ENCODE results near the gene DOCK9. TPM values are rescaled to one million over a fixed set of nuclear protein-coding genes. Genes with fewer than 3 reads are reported as not detected.

The DOCK9 gene
- polyA plus RNA-seq, 3 donors = 63.2 to 64.1 (median 64.0) TPM

- DNase-seq (ENCODE audit: low read depth in 3 of 3, low spot score in 2 of 3) = no peak
These were observed 173.5 kb downstream of the DOCK9 start for GRCh38 chr13:98804336-98804855.

DNA sequence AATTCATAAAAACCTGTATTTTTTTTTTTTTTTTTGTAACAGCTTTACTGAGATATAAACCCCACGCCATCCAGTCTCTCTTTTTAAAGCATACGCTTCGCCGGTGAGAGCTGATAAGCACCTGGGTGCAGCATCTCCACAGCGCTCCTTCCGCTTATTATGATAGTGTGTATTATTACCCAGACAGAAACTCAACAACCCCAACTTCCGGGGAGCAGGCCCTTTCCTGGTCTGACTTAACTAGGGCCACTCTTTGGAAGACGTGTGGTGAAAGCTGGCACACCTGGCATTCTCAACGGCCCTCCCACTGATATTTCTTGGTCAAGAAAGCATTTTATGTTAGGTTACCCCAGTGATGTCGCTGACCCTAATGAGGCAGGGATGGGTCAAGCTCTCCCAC lies 173.9 kb downstream of the DOCK9 start:
- DNase-seq (ENCODE audit: low read depth in 3 of 3, low spot score in 2 of 3) = no peak

DNA sequence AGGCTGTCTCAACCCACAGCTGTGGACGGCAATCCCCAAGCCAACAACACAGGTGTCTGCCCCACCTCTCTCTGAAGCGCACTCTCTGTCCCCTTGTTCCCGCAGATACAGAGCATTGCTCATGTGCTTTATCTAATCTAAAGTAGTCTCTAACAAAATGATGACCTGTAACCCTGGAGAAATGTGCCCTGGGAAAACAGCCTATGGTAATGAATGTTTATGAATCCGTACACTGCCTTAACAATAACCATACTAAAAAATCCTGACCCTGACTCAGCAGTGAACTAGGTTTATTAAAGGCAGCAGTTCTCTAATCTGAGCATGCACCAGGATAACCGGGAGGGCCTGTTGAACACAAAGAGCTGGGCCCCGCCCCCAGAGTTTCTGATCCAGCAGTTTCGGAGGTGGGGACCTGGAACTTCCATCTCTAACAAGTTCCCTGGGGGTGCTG lies 174.7 kb downstream of the DOCK9 start:
- no peak for DNase-seq (ENCODE audit: low read depth in 3 of 3, low spot score in 2 of 3)

DNA sequence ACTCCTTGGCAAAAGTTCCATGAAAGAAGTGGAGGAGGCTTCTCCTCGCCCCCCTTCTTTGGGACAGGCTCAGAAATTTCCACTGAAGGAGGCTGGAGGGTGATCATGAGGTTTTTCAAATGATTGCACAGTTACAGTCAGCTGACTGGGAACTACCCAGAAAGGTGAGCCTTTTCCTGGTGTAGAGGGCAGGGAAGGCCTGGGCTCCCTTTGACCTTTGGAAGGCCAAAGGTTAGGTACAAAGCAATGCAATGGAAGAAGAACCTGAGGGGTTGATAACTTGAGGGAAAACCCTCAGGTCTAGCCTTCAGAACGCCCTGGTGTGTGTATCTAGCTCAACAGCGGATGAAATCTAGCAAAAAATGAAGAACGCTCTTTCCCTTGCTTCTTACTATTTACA lies 175.3 kb downstream of the DOCK9 start:
- no peak for DNase-seq (ENCODE audit: low read depth in 3 of 3, low spot score in 2 of 3)

DNA sequence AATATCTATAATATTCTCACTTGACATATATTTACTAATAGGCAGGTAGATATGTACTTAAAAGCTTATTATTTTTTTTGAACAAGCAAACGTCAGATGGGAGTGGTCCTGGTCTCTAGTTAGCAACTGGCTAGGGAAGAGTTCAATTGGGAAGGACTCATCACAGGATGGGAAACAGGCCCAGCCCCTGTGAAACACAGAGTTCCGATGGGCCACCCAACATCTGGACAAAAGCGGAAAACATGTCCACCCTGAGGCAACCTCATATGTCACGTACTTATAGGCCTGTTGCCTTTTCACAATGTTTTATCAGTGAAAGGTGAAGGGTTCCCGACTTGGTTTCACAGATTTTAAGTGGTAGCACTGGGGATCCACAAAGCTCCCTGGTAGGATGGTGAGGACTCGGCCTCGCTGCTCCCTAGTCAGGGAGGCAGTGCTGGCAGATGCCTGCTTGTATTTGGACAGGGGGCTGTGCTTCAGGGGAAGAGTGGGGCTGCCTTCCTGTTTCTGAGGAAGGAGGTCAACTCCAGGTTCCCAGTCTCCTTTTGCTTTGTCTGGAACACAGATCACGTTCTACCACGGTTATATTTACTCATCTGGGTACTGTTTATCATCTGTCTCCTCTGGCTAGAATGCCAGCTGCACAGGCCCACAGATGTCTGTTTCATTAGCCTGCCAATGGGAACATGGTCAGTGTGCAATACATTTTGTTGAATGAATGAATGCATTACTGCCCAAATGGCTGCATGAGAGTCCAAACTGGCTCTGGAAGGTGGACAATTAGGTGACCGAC lies 176.0 kb downstream of the DOCK9 start:
- no peak for DNase-seq (ENCODE audit: low read depth in 3 of 3, low spot score in 2 of 3)

DNA sequence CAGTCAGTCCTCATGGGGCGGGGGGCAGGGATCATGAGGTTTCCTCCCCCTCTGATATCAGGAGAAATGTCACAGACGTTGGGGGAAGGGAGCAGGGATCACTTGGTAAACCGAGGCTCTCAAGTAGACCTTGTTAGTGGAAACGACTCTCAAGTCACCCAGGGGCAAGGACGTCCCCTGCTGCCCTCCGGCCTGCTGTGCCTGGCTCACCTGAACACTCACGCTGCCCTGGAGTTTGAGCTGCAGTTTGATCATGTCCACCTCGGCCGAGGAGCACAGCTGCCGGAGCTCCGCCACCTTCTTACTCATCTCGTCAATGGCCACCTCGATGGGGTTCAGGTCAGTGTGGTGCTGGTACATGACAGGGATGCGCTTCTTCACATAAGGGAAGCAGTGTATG lies 177.8 kb downstream of the DOCK9 start:
- DNase-seq (ENCODE audit: low read depth in 3 of 3, low spot score in 2 of 3) = no peak

- DNase-seq (ENCODE audit: low read depth in 3 of 3, low spot score in 2 of 3) = no peak
These were observed 178.8 kb downstream of the DOCK9 start for GRCh38 chr13:98798849-98799645.

- DNase-seq (ENCODE audit: low read depth in 3 of 3, low spot score in 2 of 3) = no peak
These were observed 180.4 kb downstream of the DOCK9 start for GRCh38 chr13:98797456-98797855.

- no peak for DNase-seq (ENCODE audit: low read depth in 3 of 3, low spot score in 2 of 3)
These were observed 181.1 kb downstream of the DOCK9 start for GRCh38 chr13:98796798-98797197.

DNA sequence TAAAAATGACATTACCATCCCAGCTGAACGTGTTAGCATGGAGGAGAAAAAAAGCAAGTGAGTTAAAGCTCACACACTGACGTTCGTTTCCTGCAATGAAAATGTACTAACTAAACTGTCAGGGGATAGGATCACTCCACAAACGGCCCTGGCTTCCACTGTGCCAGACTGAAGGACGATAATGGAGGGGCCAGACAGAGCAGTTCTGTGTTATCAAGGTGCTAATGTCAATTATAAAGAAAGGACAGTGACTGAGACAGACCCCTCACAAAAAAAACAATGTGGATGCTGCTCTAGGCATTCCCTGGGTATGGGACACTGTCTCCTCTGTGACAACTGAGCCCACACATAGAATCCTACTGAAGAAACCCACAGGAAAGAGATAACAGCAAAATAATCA lies 181.7 kb downstream of the DOCK9 start:
- no peak for DNase-seq (ENCODE audit: low read depth in 3 of 3, low spot score in 2 of 3)

- DNase-seq (ENCODE audit: low read depth in 3 of 3, low spot score in 2 of 3) = no peak
These were observed 182.6 kb downstream of the DOCK9 start for GRCh38 chr13:98795220-98795619.

DNA sequence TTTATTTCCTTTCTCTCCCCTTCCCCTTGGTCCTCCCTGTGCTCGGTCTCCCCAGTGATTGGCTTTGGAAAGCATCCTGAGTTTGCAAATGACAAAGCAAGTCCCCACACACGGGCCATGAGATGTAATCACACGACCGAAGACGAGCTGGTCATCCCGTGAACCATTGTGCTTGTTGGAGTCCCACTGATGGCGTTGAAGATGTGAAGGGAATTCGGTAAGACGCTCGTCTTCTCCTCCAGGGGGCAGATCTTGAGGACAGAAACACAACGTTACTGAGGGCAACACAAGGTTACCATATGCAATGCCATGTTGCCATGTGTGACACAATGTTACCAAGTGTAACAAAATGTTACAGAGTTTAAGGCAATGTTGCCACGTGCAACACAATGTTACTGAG lies 183.4 kb downstream of the DOCK9 start:
- no peak for DNase-seq (ENCODE audit: low read depth in 3 of 3, low spot score in 2 of 3)

DNA sequence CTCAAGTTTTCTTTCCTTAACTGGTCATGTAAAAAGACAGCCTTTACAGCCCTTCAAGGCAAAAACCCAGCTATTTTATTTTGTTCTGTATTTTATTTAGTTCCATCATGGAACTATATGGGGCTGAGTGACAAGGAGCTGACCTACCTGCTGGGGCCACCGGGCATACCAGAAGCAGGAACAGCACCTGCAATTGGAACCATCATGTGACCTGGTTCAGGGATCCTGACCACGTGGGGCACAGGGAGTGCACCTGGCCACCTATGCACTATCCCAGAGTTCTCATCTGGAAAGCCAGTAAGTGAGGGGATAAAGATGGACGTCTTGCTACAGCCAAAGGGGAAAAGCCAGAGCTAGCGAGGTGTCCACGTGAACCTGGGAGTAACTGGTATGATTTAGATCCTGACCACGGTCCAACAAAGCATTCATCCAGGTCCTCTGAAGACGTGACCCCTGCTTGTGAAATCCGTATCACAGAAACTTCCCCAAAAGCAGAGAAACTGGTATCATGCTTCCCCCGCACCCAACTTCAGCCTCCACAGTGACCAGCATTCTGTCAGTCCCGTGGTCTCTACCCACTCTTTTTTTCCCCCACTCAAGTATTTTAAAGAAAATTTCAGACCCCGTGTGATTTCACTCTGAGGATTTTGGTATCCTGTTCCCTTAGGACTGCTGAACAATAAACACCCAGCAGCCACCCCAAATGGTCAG lies 184.9 kb downstream of the DOCK9 start:
- no peak for DNase-seq (ENCODE audit: low read depth in 3 of 3, low spot score in 2 of 3)

DNA sequence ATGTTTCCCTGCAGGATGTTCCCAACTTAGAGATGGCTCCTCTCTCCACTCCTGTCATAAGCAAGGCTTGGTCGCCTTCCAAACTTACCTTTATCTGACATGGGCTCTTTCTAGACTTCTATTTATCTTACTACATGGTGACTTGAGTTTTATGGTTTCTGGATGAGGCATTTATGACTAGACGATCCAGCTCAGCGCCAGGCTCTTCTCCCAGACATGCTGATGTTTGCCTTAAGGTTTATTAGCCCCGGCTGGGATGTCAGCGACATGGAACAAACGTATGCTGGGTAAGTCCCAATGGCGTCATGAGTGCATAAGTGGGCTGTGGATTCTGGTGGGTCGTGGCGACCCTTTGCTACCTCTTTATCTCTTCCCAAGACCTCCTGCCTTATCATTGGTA lies 185.5 kb downstream of the DOCK9 start:
- no peak for DNase-seq (ENCODE audit: low read depth in 3 of 3, low spot score in 2 of 3)

DNA sequence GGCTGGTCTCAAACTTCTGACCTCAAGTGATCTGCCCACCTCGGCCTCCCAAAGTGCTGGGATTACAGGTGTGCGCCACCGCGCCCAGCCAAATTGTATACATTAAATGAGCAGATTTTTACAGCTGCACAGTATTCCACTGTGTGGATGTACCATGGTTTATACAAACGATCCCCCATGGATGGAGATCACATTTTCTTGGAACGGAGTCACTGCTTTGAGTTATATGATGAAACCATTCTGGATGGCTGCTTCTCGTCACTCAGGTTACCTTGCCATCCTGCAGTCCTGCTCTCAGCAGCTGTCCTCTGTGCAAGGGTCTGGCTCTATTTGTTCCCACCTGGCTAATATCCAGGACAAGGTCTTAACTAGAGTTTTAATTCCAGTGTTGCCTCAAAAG lies 186.3 kb downstream of the DOCK9 start:
- DNase-seq (ENCODE audit: low read depth in 3 of 3, low spot score in 2 of 3) = no peak

DNA sequence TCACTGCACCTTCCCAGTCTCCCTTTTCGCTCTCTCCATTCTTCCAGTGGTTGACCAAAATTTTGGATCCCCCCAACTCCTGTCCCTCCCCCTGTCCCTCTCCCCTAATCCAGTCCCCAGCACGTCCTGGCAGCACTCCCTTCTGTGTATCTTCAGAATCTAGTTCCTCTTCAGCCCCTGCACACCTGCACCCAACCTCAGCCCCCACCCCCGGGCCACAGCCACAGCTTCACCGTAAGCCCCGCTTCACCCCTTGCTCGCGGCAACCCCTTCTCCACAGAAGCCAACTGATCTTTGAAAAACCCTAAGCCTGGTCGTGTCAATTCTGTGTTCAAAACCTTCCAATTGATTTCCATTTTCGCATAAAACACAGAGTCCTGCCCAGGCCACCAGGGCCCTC lies 189.9 kb downstream of the DOCK9 start:
- no peak for DNase-seq (ENCODE audit: low read depth in 3 of 3, low spot score in 2 of 3)

GRCh38 chr13:98787173-98787572 lies 190.7 kb downstream of the DOCK9 start:
- DNase-seq (ENCODE audit: low read depth in 3 of 3, low spot score in 2 of 3) = no peak

DNA sequence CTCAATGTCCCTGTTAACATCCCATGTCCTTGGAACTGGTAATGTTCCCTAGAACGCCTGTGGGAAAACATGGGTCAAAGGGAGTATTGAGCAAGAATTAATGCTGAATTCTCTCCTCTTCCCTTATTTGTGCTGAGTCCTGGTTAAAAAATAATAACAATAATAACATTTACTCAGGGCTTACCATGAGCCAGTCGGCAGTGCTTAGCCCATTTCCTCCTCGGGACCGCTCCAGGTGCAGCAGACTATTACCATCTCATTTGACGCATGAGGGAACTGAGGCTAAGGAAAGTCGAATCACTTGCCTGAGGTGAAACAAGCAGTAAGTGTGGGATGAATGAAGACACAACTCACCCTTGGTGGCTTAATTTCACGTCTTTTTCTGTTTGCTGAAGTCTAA lies 191.8 kb downstream of the DOCK9 start:
- peak in 1 of 3 donors; percentile 13 for DNase-seq (ENCODE audit: low read depth in 3 of 3, low spot score in 2 of 3)

GRCh38 chr13:98785405-98785804 lies 192.5 kb downstream of the DOCK9 start:
- no peak for DNase-seq (ENCODE audit: low read depth in 3 of 3, low spot score in 2 of 3)

DNA sequence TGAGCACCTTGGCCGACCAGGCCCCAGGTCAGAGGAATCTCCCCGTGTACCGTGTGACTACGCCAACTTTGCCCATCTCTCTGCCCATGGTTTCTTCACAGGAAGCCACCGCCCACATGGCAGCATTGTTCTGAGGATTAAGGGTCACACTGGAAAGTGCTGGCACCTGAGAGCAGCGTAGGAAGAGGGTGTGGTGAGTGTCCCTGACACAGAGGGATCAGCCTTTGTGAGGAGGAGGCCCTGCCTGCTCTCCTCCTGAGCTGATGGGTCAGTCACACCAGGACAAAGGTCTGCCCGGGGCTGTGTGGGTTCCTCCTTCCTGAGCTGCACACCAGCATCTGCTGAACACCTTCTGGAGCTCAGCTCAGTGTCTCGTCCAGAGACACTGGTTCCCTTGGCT lies 193.2 kb downstream of the DOCK9 start:
- DNase-seq (ENCODE audit: low read depth in 3 of 3, low spot score in 2 of 3) = no peak

DNA sequence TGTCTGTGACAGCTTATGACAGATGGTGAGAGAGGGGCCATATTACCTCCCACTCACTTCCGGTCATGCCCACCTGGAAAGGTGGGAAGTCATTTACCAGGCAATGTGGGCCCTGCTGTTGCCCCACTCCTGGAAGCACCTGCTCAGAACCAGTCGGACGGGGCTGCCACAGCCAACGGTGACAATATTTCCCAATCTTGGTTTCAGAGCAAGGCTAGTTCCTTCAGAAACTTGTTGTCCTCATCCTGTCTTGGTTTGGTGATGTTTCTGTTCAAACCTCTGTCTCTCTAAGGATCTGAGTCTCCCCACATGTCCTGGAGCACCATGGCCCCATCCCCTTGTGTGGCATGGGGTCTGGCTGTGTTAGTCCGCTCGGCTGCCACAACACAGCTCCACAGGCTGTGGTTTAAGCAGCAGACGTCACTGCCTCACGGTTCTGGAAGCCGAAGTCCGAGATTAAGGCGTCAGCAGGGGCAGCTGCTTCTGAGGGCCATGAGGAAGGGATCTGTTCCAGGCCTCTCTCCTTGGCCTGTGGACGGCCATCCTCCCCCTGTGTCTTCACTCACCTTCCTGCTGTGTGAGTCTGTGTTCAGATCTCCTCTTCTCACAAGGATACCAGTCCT lies 193.9 kb downstream of the DOCK9 start:
- no peak for DNase-seq (ENCODE audit: low read depth in 3 of 3, low spot score in 2 of 3)
